ENCODE results near the gene HOXA9. TPM values are rescaled to one million over a fixed set of nuclear protein-coding genes. Genes with fewer than 3 reads are reported as not detected.

HOXA9 gene
- total and polyA plus RNA-seq, 3 donors from 2014 or later = 0.25 to 1.0 (median 0.39) TPM

DNA sequence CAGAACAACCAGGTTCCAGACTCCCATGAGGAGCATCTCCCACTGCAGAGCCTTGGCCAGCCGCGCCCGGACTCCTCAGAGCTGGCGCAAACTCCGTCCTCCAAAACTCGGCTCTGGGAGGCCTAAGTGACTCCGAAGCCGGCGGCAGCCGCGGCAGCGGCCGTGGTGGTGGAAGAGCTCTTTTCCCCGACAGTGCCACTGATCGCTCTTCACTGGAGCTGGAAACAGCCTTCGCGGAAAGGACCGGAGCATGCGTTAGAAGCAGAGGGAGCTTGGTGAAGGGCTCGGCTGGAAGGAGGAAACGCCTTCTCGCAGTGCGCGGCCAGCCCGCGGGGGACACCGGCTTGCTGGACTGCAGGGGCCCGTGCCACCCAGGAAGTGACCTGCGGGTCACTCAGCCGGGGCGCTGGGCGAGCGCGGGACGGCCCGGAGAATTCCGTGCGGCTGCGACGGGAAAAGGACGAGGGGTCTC lies 39.5 kb upstream of the HOXA9 start:
- WGBS, 2 donors = 3 to 10% methylated on average over 17 to 41 of the region's 41 CpGs
- no peaks in the 10 kb centered on the region for H3K9me3 ChIP-seq
- no peaks in the 10 kb centered on the region for H3K36me3 ChIP-seq (ENCODE audit: low read depth, missing control alignments)
- peaks cover 10% of the 10 kb centered on the region for H3K4me1 ChIP-seq
- H3K27me3 ChIP-seq = peaks cover 5% of the 10 kb centered on the region
- intact Hi-C loops (cut with DNase I; ENCODE audit: low total_unique reads) = no loop called here
- DNase-seq = no peak
- no peak overlapping the region for H3K4me3 ChIP-seq
- no peak overlapping the region for H3K27ac ChIP-seq
- TF ChIP-seq, protein P1, sequence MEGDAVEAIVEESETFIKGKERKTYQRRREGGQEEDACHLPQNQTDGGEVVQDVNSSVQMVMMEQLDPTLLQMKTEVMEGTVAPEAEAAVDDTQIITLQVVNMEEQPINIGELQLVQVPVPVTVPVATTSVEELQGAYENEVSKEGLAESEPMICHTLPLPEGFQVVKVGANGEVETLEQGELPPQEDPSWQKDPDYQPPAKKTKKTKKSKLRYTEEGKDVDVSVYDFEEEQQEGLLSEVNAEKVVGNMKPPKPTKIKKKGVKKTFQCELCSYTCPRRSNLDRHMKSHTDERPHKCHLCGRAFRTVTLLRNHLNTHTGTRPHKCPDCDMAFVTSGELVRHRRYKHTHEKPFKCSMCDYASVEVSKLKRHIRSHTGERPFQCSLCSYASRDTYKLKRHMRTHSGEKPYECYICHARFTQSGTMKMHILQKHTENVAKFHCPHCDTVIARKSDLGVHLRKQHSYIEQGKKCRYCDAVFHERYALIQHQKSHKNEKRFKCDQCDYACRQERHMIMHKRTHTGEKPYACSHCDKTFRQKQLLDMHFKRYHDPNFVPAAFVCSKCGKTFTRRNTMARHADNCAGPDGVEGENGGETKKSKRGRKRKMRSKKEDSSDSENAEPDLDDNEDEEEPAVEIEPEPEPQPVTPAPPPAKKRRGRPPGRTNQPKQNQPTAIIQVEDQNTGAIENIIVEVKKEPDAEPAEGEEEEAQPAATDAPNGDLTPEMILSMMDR (IDR thresholded peaks at IDR 0.05) = no peak
- no peak for TF ChIP-seq POLR2A (IDR thresholded peaks at IDR 0.05)

DNA sequence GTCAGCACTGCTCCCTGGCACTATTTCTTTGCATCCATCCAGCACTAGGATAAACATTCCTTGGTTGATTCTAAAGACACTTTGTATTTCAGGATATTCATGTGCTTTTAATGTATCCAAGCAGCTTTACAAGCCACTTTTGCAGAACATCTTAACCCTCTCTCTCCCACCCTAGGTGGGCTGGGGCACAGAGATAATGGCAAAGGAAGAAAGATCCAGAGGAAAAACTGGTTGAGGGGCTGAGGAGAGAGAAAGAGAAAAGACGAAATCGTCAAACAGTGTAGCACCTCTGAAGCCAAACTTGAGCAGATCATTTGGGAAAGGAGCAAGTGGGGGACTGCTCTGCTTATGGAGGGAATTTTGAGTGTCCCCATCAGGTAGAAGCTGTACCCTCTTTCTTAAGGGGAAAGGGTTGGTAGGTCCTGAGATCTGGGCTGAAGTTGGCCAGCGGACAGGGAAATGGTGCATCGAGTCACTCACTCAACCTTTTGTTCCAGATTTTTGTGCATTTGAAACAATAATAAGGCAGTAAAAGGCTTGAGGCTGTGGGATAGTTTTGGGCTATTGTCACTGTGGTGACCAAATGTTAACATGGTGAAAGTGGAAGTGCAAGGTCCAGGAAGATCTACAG lies 38.7 kb upstream of the HOXA9 start:
- DNase-seq = no peak
- Histone ChIP-seq H3K9me3 (no peaks in the 10 kb centered on the region), H3K27me3 (peaks cover 5% of the 10 kb centered on the region), H3K4me1 (peaks cover 10% of the 10 kb centered on the region), H3K36me3 (ENCODE audit: low read depth, missing control alignments) (no peaks in the 10 kb centered on the region), H3K4me3 (no peak overlapping the region), H3K27ac (no peak overlapping the region)
- intact Hi-C loops (cut with DNase I; ENCODE audit: low total_unique reads) = no loop called here
- TF ChIP-seq, protein P1 (IDR thresholded peaks at IDR 0.05) = no peak
- no peak for TF ChIP-seq POLR2A (IDR thresholded peaks at IDR 0.05)
- 31 to 41% methylated on average over 4 of the region's 4 CpGs for WGBS, 2 donors

GRCh38 chr7:27203365-27203953 lies 38.1 kb upstream of the HOXA9 start:
- Histone ChIP-seq H3K27me3 (peaks cover 5% of the 10 kb centered on the region), H3K4me3 (no peak overlapping the region), H3K27ac (no peak overlapping the region), H3K4me1 (peaks cover 10% of the 10 kb centered on the region), H3K9me3 (no peaks in the 10 kb centered on the region), H3K36me3 (ENCODE audit: low read depth, missing control alignments) (no peaks in the 10 kb centered on the region)
- no peak for TF ChIP-seq POLR2A (IDR thresholded peaks at IDR 0.05)
- TF ChIP-seq, protein P1 (IDR thresholded peaks at IDR 0.05) = no peak
- DNase-seq = no peak
- intact Hi-C loops (cut with DNase I; ENCODE audit: low total_unique reads) = no loop called here
- 35 to 41% methylated on average over 10 of the region's 10 CpGs for WGBS, 2 donors

GRCh38 chr7:27202862-27203134 lies 37.5 kb upstream of the HOXA9 start:
- Histone ChIP-seq H3K4me3 (no peak overlapping the region), H3K36me3 (ENCODE audit: low read depth, missing control alignments) (no peaks in the 10 kb centered on the region), H3K27ac (no peak overlapping the region), H3K4me1 (peaks cover 10% of the 10 kb centered on the region), H3K9me3 (no peaks in the 10 kb centered on the region), H3K27me3 (peaks cover 5% of the 10 kb centered on the region)
- intact Hi-C loops (cut with DNase I; ENCODE audit: low total_unique reads) = no loop called here
- no peak for DNase-seq
- 16 to 21% methylated on average over 3 of the region's 3 CpGs for WGBS, 2 donors
- TF ChIP-seq, protein P1 (IDR thresholded peaks at IDR 0.05) = no peak
- no peak for TF ChIP-seq POLR2A (IDR thresholded peaks at IDR 0.05)

All from testis (tissue), 3 donors.